ENCODE results near the gene ZFYVE21. TPM values are rescaled to one million over a fixed set of nuclear protein-coding genes. Genes with fewer than 3 reads are reported as not detected.

Gene ZFYVE21
- total RNA-seq, 1 experiment from 2014 or later, result 59.7 TPM

DNA sequence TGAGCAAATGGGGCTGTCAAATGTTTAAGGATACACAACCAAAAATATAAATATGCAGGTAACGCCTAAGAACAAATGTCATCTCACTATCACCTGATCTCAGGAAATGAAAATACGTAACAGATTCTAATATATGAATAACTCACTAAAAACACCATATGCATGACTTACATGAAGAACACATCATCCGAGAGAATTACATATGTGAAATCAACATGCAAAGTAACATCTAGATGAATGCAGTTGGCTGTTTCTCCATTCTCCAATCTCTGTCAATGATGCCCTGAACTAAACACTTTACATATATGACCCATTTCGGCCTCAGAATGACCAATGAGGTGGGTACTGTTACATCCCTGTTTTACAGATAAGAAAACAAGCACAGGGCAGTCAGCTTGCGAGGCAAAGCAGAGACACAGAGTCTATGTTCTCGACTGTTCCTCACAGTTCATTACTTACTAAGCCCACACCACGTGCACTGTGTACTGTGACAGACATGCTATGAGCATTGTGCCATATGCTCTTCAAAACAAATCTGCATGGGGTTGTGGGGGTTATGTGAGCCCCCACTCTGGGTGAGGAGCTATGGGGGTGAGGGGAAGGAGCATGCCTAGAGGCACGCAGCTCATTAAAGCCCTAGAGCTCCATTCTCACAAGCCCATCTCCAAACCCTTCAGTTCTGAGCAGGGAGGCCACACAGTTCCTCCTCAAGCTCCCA is 42.6 kb downstream of the ZFYVE21 start (continued):
- TF ChIP-seq ZNF281 (CRISPR knock-in tag; IDR thresholded peaks at IDR 0.05) (no peak), NFATC4 (CRISPR knock-in tag; IDR thresholded peaks at IDR 0.05) (no peak), TP53 (CRISPR knock-in tag; IDR thresholded peaks at IDR 0.05) (no peak), ZNF263 (CRISPR knock-in tag; IDR thresholded peaks at IDR 0.05; ENCODE audit: low read depth) (no peak), NR1H2 (CRISPR knock-in tag; IDR thresholded peaks at IDR 0.05) (no peak)
- TF ChIP-seq, protein P1, sequence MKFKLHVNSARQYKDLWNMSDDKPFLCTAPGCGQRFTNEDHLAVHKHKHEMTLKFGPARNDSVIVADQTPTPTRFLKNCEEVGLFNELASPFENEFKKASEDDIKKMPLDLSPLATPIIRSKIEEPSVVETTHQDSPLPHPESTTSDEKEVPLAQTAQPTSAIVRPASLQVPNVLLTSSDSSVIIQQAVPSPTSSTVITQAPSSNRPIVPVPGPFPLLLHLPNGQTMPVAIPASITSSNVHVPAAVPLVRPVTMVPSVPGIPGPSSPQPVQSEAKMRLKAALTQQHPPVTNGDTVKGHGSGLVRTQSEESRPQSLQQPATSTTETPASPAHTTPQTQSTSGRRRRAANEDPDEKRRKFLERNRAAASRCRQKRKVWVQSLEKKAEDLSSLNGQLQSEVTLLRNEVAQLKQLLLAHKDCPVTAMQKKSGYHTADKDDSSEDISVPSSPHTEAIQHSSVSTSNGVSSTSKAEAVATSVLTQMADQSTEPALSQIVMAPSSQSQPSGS (CRISPR knock-in tag; IDR thresholded peaks at IDR 0.05; ENCODE audit: borderline replicate concordance, low read depth), result no peak
- TF ChIP-seq, protein P2, sequence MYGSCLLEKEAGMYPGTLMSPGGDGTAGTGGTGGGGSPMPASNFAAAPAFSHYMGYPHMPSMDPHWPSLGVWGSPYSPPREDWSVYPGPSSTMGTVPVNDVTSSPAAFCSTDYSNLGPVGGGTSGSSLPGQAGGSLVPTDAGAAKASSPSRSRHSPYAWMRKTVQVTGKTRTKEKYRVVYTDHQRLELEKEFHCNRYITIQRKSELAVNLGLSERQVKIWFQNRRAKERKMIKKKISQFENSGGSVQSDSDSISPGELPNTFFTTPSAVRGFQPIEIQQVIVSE (CRISPR knock-in tag; IDR thresholded peaks at IDR 0.05; ENCODE audit: borderline replicate concordance), result no peak
- TF ChIP-seq, protein P3, sequence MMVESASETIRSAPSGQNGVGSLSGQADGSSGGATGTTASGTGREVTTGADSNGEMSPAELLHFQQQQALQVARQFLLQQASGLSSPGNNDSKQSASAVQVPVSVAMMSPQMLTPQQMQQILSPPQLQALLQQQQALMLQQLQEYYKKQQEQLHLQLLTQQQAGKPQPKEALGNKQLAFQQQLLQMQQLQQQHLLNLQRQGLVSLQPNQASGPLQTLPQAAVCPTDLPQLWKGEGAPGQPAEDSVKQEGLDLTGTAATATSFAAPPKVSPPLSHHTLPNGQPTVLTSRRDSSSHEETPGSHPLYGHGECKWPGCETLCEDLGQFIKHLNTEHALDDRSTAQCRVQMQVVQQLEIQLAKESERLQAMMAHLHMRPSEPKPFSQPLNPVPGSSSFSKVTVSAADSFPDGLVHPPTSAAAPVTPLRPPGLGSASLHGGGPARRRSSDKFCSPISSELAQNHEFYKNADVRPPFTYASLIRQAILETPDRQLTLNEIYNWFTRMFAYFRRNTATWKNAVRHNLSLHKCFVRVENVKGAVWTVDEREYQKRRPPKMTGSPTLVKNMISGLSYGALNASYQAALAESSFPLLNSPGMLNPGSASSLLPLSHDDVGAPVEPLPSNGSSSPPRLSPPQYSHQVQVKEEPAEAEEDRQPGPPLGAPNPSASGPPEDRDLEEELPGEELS (CRISPR knock-in tag; IDR thresholded peaks at IDR 0.05), result no peak

DNA sequence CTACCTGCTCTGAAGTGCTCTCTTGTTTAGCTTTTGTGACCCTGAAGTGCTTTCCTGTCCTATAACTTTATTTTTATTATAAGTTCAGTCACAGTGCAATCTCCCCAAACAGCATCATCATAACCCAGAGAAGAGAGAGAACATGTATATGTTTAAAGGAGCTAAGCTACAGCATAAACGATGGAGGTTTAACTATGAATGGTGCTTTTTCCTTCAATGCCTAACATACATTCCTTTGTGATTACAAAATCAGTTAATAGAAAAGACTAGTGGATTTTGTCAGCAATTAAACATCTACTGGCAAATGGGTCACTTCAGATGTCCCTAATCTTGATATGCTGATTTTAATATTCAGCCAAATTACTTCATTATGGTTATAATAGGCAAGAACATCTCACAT is 46.4 kb downstream of the ZFYVE21 start:
- ChIA-PET CTCF (no interaction called here), POLR2A (no interaction called here)
- Mint-ChIP-seq H3K4me1 (peaks cover 9% of the 10 kb centered on the region; the same call in 1 of the 2 replicates), H3K27me3 (ENCODE audit: low read depth) (no peaks in the 10 kb centered on the region; the same call in 1 of the 2 replicates), H3K27ac (no peak overlapping the region), H3K4me3 (no peak overlapping the region), H3K36me3 (no peaks in the 10 kb centered on the region), H3K9me3 (no peaks in the 10 kb centered on the region)
- TF ChIP-seq TCF7 (CRISPR knock-in tag; IDR thresholded peaks at IDR 0.05; ENCODE audit: low read depth), result no peak
- TF ChIP-seq ZNF671 (CRISPR knock-in tag; IDR thresholded peaks at IDR 0.05), result no peak
- DNase-seq (ENCODE audit: low spot score) (no peak), ATAC-seq (no peak)

DNA sequence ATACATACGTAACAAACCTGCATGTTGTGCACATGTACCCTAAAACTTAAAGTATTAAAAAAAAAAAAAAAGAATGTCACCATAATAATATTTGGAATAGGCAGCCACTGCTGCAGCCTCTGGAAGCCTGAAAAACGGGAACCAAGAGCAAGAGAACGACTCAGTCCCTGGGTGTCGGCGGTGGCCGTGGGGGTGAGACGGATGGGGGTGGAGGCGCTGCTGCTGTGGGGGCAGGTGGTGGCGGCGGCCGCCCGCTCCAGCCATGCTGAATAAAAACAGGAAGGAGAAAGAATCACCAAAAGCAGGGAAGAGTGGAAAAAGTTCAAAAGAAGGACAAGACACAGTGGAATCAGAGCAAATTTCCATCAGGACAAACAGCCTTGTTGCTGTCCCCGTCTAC is 46.9 kb downstream of the ZFYVE21 start:
- Mint-ChIP-seq H3K4me3 (no peak overlapping the region), H3K4me1 (peaks cover 9% of the 10 kb centered on the region; the same call in 1 of the 2 replicates), H3K27ac (no peak overlapping the region), H3K36me3 (no peaks in the 10 kb centered on the region), H3K9me3 (no peaks in the 10 kb centered on the region), H3K27me3 (ENCODE audit: low read depth) (no peaks in the 10 kb centered on the region; the same call in 1 of the 2 replicates)
- ChIA-PET CTCF (no interaction called here), POLR2A (no interaction called here)
- TF ChIP-seq, protein P4, sequence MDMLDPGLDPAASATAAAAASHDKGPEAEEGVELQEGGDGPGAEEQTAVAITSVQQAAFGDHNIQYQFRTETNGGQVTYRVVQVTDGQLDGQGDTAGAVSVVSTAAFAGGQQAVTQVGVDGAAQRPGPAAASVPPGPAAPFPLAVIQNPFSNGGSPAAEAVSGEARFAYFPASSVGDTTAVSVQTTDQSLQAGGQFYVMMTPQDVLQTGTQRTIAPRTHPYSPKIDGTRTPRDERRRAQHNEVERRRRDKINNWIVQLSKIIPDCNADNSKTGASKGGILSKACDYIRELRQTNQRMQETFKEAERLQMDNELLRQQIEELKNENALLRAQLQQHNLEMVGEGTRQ (CRISPR knock-in tag; IDR thresholded peaks at IDR 0.05), result no peak
- TF ChIP-seq FOXK1 (CRISPR knock-in tag; IDR thresholded peaks at IDR 0.05) (no peak), JAZF1 (CRISPR knock-in tag; IDR thresholded peaks at IDR 0.05) (no peak), CREM (CRISPR knock-in tag; IDR thresholded peaks at IDR 0.05) (no peak), ERG (CRISPR knock-in tag; IDR thresholded peaks at IDR 0.05) (no peak), RORB (CRISPR knock-in tag; IDR thresholded peaks at IDR 0.05) (no peak), IRF2 (CRISPR knock-in tag; IDR thresholded peaks at IDR 0.05; ENCODE audit: borderline replicate concordance, low read depth) (no peak), ELF4 (CRISPR knock-in tag; IDR thresholded peaks at IDR 0.05; ENCODE audit: low read depth) (no peak), SOX15 (CRISPR knock-in tag; IDR thresholded peaks at IDR 0.05) (no peak)
- DNase-seq (ENCODE audit: low spot score), result no peak
- ATAC-seq, result no peak
